GM19372 (cell line): ENCODE results near the gene KLHDC7B.

ENCODE experiments used
- ATAC-seq: cut with Tn5 transposase; IDR thresholded peaks from one replicate; pipeline ENCODE4 v1.9.1; 2021; ENCODE audit warnings: mild to moderate bottlenecking, low read depth, moderate library complexity; ENCODE audit not compliant: unreplicated experiment

Gene KLHDC7B

GRCh38 chr22:50569896-50570535 is 24.3 kb downstream of the KLHDC7B start:
- ATAC-seq: no peak

- ATAC-seq: no peak
Measured at GRCh38 chr22:50570861-50571260, 25.2 kb downstream of the KLHDC7B start.

GRCh38 chr22:50571264-50572175 is 25.8 kb downstream of the KLHDC7B start:
- ATAC-seq: no peak

- no peak for ATAC-seq
Measured at GRCh38 chr22:50572965-50573364, 27.3 kb downstream of the KLHDC7B start.

GRCh38 chr22:50573491-50574382 is 28.0 kb downstream of the KLHDC7B start:
- ATAC-seq: no peak

- no peak for ATAC-seq
Measured at GRCh38 chr22:50574383-50574755, 28.7 kb downstream of the KLHDC7B start.

GRCh38 chr22:50575426-50575941 is 29.8 kb downstream of the KLHDC7B start:
- ATAC-seq: no peak

- no peak for ATAC-seq
Measured at GRCh38 chr22:50576070-50576469, 30.4 kb downstream of the KLHDC7B start.

GRCh38 chr22:50576806-50577696 is 31.4 kb downstream of the KLHDC7B start:
- no peak for ATAC-seq

GRCh38 chr22:50577697-50577986 is 31.9 kb downstream of the KLHDC7B start:
- no peak for ATAC-seq

- no peak for ATAC-seq
Measured at GRCh38 chr22:50577987-50578775, 32.5 kb downstream of the KLHDC7B start, which contains the start of gene CPT1B. Gene CPT1B, minus strand, starts transcription at chr22:50578427. Its CDS starts 512 bp downstream, at chr22:50577915.

GRCh38 chr22:50578776-50579310 is 33.1 kb downstream of the KLHDC7B start:
- ATAC-seq: no peak

GRCh38 chr22:50579752-50580151 is 34.1 kb downstream of the KLHDC7B start:
- ATAC-seq: no peak

- no peak for ATAC-seq
Measured at GRCh38 chr22:50581031-50581949, 35.6 kb downstream of the KLHDC7B start.

- ATAC-seq: peak; percentile 2
Measured at GRCh38 chr22:50581950-50582492, 36.3 kb downstream of the KLHDC7B start.

GRCh38 chr22:50582493-50583293 is 37.0 kb downstream of the KLHDC7B start, which contains the start of gene CHKB:
Gene CHKB, minus strand, starts transcription at chr22:50582849. Its CDS starts 68 bp downstream, at chr22:50582781.
- ATAC-seq: peak; percentile 89
